Ovary (tissue), 3 donors: ENCODE results near the gene NAGS.

Source experiments
- CTCF ChIP-seq, 3 donors: fragments of 450-650 bp in 2 of 3; fragments of 200-600 bp in 1 of 3; IDR thresholded peaks; one replicate each; pipeline versions ENCODE4 v1.5.1 to v1.8.0; 2016 to 2022; ENCODE audit warnings: antibody characterized with exemption in 3 of 3, mild to moderate bottlenecking in 1 of 3
- EP300 ChIP-seq: sonication (generic); formaldehyde crosslinking; IDR thresholded peaks from one replicate; pipeline ENCODE4 v1.6.1; 2017; ENCODE audit warnings: antibody characterized with exemption
- POLR2A ChIP-seq: fragments of 450-650 bp; IDR thresholded peaks from one replicate; pipeline ENCODE4 v1.6.1; 2017; ENCODE audit warnings: antibody characterized with exemption, mild to moderate bottlenecking, moderate library complexity
- donor health status: DM: no; HTN: no; CAD: no.

- TF ChIP-seq CTCF (IDR thresholded peaks at IDR 0.05) (no peak), POLR2A (no peak), EP300 (no peak)
Observed at GRCh38 chr17:44030482-44030881, 26.1 kb downstream of the NAGS start.
